SK-N-SH treated with all-trans-retinoic acid at 6 μM for 48 hours (cell line): ENCODE data around the gene TOP1.

ENCODE experiments used
- ATAC-seq: fragments of 200-7000 bp; cut with Tn5 transposase; 3 replicates; pipeline ENCODE4 v1.9.1; 2020; ENCODE audit warnings: mild to moderate bottlenecking, moderate library complexity
- ARNTL ChIP-seq: fragments of 450-650 bp; formaldehyde crosslinking; IDR thresholded peaks from 2 replicates; pipeline ENCODE4 v1.5.0; 2020; ENCODE audit warnings: low read depth, mild to moderate bottlenecking, moderate library complexity, borderline replicate concordance
- BACH2 ChIP-seq: fragments of 250-450 bp; sonication (Bioruptor Pico); IDR thresholded peaks from 2 replicates; pipeline ENCODE4 v1.9.0; 2021; ENCODE audit warnings: mild to moderate bottlenecking, borderline replicate concordance
- CSDC2 ChIP-seq: fragments of 250-450 bp; sonication (Bioruptor Pico); IDR thresholded peaks from 2 replicates; pipeline ENCODE4 v1.5.0; 2020; ENCODE audit warnings: mild to moderate bottlenecking, moderate library complexity
- ESRRG ChIP-seq: fragments of 250-450 bp; sonication (Bioruptor Pico); IDR thresholded peaks from 2 replicates; pipeline ENCODE4 v1.6.1; 2021; ENCODE audit warnings: mild to moderate bottlenecking
- GLIS3 ChIP-seq: fragments of 250-450 bp; sonication (Bioruptor Pico); IDR thresholded peaks from 2 replicates; pipeline ENCODE4 v1.5.0; 2020; ENCODE audit warnings: mild to moderate bottlenecking, moderate library complexity
- ISL1 ChIP-seq: fragments of 250-450 bp; sonication (Bioruptor Pico); IDR thresholded peaks from 2 replicates; pipeline ENCODE4 v2.1.2; 2022; ENCODE audit warnings: mild to moderate bottlenecking, moderate library complexity
- OSR1 ChIP-seq: fragments of 250-450 bp; sonication (Bioruptor Pico); IDR thresholded peaks from 2 replicates; pipeline ENCODE4 v1.8.0; 2022; ENCODE audit warnings: moderate library complexity, mild to moderate bottlenecking, inconsistent platforms
- PPARA ChIP-seq: fragments of 250-450 bp; sonication (Bioruptor Pico); IDR thresholded peaks from 2 replicates; pipeline ENCODE4 v1.5.0; 2020; ENCODE audit warnings: mild to moderate bottlenecking, borderline replicate concordance
- RARB ChIP-seq: fragments of 250-450 bp; sonication (Bioruptor Pico); IDR thresholded peaks from 2 replicates; pipeline ENCODE4 v1.8.0; 2021; ENCODE audit warnings: mild to moderate bottlenecking, moderate library complexity
- SNAI2 ChIP-seq: fragments of 250-450 bp; sonication (Bioruptor Pico); IDR thresholded peaks from 2 replicates; pipeline ENCODE4 v1.5.0; 2020; ENCODE audit warnings: mild to moderate bottlenecking, moderate library complexity
- TCF4 ChIP-seq: fragments of 250-450 bp; sonication (Bioruptor Pico); IDR thresholded peaks from 2 replicates; pipeline ENCODE4 v1.8.0; 2021; ENCODE audit warnings: mild to moderate bottlenecking, moderate library complexity, borderline replicate concordance
- ZC3H10 ChIP-seq: fragments of 250-450 bp; sonication (Bioruptor Pico); IDR thresholded peaks from 2 replicates; pipeline ENCODE4 v1.5.1; 2021; ENCODE audit warnings: mild to moderate bottlenecking, moderate library complexity
- ZFP3 ChIP-seq: fragments of 250-450 bp; sonication (Bioruptor Pico); IDR thresholded peaks from 2 replicates; pipeline ENCODE4 v1.5.0; 2020; ENCODE audit warnings: mild to moderate bottlenecking, moderate library complexity
- ZFP30 ChIP-seq: fragments of 450-650 bp; formaldehyde crosslinking; IDR thresholded peaks from 2 replicates; pipeline ENCODE4 v1.5.0; 2022; ENCODE audit warnings: mild to moderate bottlenecking, moderate library complexity
- ZNF565 ChIP-seq: fragments of 450-650 bp; formaldehyde crosslinking; conservative IDR thresholded peaks from 2 replicates; pipeline ENCODE4 v1.5.0; 2020; ENCODE audit warnings: low read depth, mild to moderate bottlenecking, moderate library complexity
- ZNF70 ChIP-seq: fragments of 450-650 bp; formaldehyde crosslinking; IDR thresholded peaks from 2 replicates; pipeline ENCODE4 v1.5.0; 2020; ENCODE audit warnings: mild to moderate bottlenecking, moderate library complexity
- ZNF8 ChIP-seq: fragments of 450-650 bp; formaldehyde crosslinking; IDR thresholded peaks from 2 replicates; pipeline ENCODE4 v1.5.0; 2020; ENCODE audit warnings: mild to moderate bottlenecking, moderate library complexity
- TF ChIP-seq, protein P1 (sequence below): fragments of 250-450 bp; sonication (Bioruptor Pico); IDR thresholded peaks from 2 replicates; pipeline ENCODE4 v1.5.0; 2020; ENCODE audit warnings: mild to moderate bottlenecking, moderate library complexity
- TF ChIP-seq, protein P2 (sequence below): fragments of 250-450 bp; sonication (Bioruptor Pico); IDR thresholded peaks from 2 replicates; pipeline ENCODE4 v1.5.1; 2020; ENCODE audit warnings: low read depth, mild to moderate bottlenecking, moderate library complexity
- TF ChIP-seq, protein P3 (sequence below): fragments of 250-450 bp; sonication (Bioruptor Pico); IDR thresholded peaks from 2 replicates; pipeline ENCODE4 v1.5.1; 2021; ENCODE audit warnings: mild to moderate bottlenecking, moderate library complexity
- TF ChIP-seq, protein P4 (sequence below): fragments of 250-450 bp; sonication (Bioruptor Pico); IDR thresholded peaks from 2 replicates; pipeline ENCODE4 v1.8.0; 2021; ENCODE audit warnings: low read depth, mild to moderate bottlenecking, moderate library complexity, borderline replicate concordance

TOP1 gene

DNA sequence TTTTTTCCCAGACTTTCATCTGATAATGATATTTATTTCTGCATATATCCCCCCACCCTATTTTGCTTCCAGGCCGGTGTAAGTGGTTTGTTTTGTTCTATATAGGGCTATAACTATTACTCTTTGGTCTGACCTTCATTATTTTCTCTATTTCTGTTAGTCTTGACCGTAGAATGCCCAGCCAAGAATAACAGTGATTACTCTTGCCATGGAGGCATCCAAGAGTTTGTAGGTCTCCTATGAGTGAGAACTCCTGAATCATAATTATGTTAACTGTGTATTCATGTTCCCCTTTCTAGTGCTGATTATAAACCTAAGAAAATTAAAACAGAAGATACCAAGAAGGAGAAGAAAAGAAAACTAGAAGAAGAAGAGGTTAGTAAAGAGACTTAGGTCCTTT is 52.2 kb downstream of the TOP1 start:
- ATAC-seq: no peak
- no peak for TF ChIP-seq SNAI2 (CRISPR knock-in tag)
- no peak for TF ChIP-seq ZFP3 (CRISPR knock-in tag)
- TF ChIP-seq, protein P1, sequence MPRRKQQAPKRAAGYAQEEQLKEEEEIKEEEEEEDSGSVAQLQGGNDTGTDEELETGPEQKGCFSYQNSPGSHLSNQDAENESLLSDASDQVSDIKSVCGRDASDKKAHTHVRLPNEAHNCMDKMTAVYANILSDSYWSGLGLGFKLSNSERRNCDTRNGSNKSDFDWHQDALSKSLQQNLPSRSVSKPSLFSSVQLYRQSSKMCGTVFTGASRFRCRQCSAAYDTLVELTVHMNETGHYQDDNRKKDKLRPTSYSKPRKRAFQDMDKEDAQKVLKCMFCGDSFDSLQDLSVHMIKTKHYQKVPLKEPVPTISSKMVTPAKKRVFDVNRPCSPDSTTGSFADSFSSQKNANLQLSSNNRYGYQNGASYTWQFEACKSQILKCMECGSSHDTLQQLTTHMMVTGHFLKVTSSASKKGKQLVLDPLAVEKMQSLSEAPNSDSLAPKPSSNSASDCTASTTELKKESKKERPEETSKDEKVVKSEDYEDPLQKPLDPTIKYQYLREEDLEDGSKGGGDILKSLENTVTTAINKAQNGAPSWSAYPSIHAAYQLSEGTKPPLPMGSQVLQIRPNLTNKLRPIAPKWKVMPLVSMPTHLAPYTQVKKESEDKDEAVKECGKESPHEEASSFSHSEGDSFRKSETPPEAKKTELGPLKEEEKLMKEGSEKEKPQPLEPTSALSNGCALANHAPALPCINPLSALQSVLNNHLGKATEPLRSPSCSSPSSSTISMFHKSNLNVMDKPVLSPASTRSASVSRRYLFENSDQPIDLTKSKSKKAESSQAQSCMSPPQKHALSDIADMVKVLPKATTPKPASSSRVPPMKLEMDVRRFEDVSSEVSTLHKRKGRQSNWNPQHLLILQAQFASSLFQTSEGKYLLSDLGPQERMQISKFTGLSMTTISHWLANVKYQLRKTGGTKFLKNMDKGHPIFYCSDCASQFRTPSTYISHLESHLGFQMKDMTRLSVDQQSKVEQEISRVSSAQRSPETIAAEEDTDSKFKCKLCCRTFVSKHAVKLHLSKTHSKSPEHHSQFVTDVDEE: no peak
- TF ChIP-seq, protein P2, sequence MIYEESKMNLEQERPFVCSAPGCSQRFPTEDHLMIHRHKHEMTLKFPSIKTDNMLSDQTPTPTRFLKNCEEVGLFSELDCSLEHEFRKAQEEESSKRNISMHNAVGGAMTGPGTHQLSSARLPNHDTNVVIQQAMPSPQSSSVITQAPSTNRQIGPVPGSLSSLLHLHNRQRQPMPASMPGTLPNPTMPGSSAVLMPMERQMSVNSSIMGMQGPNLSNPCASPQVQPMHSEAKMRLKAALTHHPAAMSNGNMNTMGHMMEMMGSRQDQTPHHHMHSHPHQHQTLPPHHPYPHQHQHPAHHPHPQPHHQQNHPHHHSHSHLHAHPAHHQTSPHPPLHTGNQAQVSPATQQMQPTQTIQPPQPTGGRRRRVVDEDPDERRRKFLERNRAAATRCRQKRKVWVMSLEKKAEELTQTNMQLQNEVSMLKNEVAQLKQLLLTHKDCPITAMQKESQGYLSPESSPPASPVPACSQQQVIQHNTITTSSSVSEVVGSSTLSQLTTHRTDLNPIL (CRISPR knock-in tag): no peak
- no peak for TF ChIP-seq ISL1 (CRISPR knock-in tag)
- TF ChIP-seq ZC3H10 (CRISPR knock-in tag): no peak
- TF ChIP-seq ZNF70 (CRISPR knock-in tag): no peak
- TF ChIP-seq, protein P3, sequence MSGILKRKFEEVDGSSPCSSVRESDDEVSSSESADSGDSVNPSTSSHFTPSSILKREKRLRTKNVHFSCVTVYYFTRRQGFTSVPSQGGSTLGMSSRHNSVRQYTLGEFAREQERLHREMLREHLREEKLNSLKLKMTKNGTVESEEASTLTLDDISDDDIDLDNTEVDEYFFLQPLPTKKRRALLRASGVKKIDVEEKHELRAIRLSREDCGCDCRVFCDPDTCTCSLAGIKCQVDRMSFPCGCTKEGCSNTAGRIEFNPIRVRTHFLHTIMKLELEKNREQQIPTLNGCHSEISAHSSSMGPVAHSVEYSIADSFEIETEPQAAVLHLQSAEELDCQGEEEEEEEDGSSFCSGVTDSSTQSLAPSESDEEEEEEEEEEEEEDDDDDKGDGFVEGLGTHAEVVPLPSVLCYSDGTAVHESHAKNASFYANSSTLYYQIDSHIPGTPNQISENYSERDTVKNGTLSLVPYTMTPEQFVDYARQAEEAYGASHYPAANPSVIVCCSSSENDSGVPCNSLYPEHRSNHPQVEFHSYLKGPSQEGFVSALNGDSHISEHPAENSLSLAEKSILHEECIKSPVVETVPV (CRISPR knock-in tag): no peak
- no peak for TF ChIP-seq ZNF565 (CRISPR knock-in tag)

DNA sequence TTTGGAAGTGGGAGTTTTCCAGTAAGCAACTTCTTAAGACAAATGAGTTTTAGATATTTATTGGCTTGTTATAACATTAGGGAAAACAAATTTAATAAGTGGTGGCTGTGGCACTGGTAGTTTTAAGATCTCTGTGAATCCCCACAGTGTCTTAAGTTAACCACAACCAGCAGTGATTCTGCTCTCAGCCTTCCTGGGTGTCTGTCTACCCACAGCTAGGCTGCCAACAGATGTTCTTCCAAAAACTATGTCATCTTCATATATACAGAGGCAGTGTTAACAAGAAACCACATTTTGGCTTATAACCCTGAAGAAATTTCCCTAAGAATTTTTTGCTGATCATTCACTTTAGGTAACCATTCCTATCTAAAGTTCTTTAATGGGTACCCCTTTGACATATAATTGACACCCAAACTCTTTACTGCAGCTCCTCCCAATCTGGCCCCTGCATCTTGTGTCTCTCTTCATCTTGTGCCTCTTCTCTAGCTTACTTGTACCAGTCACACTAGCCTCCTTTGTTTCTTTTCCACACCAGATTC is 52.7 kb downstream of the TOP1 start:
- no peak for ATAC-seq
- no peak for TF ChIP-seq ZNF8 (CRISPR knock-in tag)
- TF ChIP-seq GLIS3: no peak
- TF ChIP-seq OSR1 (CRISPR knock-in tag): no peak
- no peak for TF ChIP-seq ZNF565 (CRISPR knock-in tag)
- TF ChIP-seq RARB (CRISPR knock-in tag): no peak
- TF ChIP-seq, protein P4, sequence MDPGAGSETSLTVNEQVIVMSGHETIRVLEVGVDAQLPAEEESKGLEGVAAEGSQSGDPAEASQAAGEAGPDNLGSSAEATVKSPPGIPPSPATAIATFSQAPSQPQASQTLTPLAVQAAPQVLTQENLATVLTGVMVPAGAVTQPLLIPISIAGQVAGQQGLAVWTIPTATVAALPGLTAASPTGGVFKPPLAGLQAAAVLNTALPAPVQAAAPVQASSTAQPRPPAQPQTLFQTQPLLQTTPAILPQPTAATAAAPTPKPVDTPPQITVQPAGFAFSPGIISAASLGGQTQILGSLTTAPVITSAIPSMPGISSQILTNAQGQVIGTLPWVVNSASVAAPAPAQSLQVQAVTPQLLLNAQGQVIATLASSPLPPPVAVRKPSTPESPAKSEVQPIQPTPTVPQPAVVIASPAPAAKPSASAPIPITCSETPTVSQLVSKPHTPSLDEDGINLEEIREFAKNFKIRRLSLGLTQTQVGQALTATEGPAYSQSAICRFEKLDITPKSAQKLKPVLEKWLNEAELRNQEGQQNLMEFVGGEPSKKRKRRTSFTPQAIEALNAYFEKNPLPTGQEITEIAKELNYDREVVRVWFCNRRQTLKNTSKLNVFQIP (CRISPR knock-in tag): no peak
- no peak for TF ChIP-seq PPARA (CRISPR knock-in tag)
- no peak for TF ChIP-seq ISL1 (CRISPR knock-in tag)
- no peak for TF ChIP-seq CSDC2 (CRISPR knock-in tag)
- TF ChIP-seq BACH2: no peak
- TF ChIP-seq ARNTL (CRISPR knock-in tag): no peak
- TF ChIP-seq TCF4: no peak
- TF ChIP-seq ZFP3 (CRISPR knock-in tag): no peak
- TF ChIP-seq SNAI2 (CRISPR knock-in tag): no peak
- TF ChIP-seq, protein P1: no peak
- TF ChIP-seq, protein P2 (CRISPR knock-in tag): no peak
- no peak for TF ChIP-seq ESRRG (CRISPR knock-in tag)
- TF ChIP-seq ZNF70 (CRISPR knock-in tag): no peak
- TF ChIP-seq ZFP30 (CRISPR knock-in tag): no peak
